GM19372 (cell line): ENCODE results near the gene UBAC1.
"Not testable (repeated sequence)": the region's sequence is repeated elsewhere in the genome, so short reads cannot be mapped to it uniquely, and the experiment has no call there.

Source experiments
- ATAC-seq: cut with Tn5 transposase; IDR thresholded peaks from one replicate; pipeline ENCODE4 v1.9.1; 2021; ENCODE audit warnings: mild to moderate bottlenecking, low read depth, moderate library complexity; ENCODE audit not compliant: unreplicated experiment

UBAC1 gene

GRCh38 chr9:135961811-135962695 is 880 bp upstream of the UBAC1 start:
- ATAC-seq: no peak

GRCh38 chr9:135960411-135961276 is 529 bp downstream of the UBAC1 start:
- peak; percentile 16 for ATAC-seq

DNA sequence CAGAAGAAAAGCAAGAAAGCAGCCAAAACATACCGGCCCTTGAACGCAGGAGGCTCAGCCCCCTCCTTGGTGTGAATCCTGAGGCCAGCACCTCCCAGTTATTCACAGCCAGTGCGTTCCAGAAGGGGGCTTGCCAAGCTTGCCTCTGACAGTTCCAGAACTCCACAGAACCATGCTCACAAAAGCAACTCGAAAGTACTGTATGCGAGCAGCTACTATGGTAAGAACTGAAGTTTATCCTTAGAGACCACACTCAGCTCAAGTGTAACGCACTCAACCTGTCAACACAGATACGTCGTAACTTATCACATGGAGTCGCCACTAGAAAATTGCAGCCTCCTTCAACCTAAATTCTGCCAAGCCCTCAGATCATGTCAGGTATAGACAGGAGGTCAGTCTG is 1.4 kb downstream of the UBAC1 start:
- no peak for ATAC-seq

DNA sequence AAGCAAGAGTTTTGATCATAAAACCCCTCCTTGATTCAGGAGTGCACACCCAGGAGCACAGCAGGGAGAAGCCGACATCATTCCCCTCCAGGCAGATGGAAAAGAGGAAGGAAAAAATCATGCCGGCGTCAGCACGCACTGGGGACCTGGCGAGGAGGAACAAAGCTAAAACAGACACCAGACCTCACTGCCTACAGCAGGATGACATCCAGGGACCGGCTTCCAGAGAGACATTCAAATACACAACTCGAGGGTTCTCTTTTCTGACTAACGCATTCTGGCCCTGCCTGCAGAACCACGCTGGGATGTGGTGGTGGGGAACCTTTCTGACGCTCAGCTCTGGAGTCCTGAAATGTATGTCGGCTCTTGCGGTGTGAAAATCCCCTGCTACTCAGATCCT is 2.7 kb downstream of the UBAC1 start:
- ATAC-seq: no peak

DNA sequence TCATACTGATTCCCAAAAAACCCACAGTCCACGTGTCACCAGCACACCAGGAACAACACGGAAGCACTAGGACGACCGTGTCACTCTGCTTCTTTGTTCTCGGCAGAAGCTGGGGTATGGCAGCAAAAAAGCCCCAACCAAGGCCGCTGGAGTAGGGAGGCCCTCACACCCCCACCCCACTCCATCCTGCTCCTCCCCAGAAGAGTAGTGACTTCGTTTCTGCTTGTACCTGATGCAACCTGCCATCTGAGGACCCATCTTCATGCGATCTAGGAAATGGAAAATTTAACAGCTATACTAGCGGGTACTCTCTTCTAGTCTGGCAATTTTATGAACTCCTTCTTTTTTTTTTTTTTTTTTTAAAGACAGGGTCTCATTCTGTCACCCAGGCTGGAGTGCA is 3.7 kb downstream of the UBAC1 start:
- no peak for ATAC-seq

- ATAC-seq: no peak
Measured at GRCh38 chr9:135956802-135957174, 4.4 kb downstream of the UBAC1 start.

GRCh38 chr9:135955934-135956801 is 5.0 kb downstream of the UBAC1 start:
- ATAC-seq: no peak

- no peak for ATAC-seq
Measured at GRCh38 chr9:135952664-135953206, 8.4 kb downstream of the UBAC1 start.

DNA sequence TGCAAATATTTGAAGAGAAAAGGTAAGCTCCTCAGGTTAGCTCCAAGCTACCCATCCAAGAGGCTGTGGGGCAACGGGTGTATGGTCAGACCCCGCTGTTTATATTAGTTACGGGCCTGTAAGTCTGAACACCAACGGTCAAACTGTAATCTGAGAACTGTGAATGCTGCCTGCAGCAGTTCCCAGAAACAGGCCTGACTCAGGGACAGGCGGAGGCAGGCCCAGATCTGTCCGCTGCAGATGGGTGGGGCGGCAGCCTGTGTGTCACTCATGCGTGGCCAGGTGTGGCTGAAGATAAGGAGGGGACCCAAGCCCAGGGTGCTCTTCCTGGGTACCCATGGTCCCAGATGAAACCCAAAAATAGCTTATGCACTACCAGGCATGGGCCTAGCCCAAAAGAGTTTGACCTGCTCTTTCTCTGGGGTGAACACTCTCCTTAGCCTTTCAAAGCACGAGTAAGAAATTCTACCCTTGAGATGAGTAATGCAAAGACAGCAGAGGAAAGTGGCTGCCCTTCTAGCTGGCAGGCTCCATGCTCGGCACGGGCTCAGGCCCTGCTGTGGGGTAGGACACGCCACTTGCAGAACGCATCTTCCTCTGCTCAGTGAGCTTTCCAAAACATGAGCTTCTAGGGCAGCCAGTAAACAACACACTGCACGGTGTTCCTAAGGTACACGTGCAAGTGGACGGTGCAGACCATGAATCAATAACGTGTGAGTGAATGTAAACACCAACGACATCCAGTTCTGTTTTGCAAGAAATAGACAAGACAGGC is 9.1 kb downstream of the UBAC1 start:
- no peak for ATAC-seq

DNA sequence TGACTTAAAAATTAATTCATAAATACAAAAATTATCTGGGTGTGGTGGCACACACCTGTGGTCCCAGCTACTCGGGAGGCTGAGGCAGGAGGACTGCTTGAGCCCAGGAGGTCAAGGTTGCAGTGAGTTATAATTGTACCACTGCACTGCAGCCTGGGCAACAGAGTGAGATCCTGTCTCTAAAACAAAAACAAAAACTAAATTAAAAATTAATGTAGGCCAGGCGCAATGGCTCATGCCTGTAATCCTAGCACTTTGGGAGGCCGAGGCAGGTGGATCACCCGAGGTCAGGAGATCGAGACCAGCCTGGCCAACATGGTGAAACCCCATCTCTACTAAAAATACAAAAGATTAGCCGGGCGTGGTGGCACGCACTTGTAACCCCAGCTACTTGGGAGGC is 9.9 kb downstream of the UBAC1 start:
- not testable (repeated sequence) for ATAC-seq

- ATAC-seq: not testable (repeated sequence)
Measured at GRCh38 chr9:135950841-135951240, 10.3 kb downstream of the UBAC1 start.

- ATAC-seq: no peak
Measured at GRCh38 chr9:135950135-135950682, 11.0 kb downstream of the UBAC1 start.

DNA sequence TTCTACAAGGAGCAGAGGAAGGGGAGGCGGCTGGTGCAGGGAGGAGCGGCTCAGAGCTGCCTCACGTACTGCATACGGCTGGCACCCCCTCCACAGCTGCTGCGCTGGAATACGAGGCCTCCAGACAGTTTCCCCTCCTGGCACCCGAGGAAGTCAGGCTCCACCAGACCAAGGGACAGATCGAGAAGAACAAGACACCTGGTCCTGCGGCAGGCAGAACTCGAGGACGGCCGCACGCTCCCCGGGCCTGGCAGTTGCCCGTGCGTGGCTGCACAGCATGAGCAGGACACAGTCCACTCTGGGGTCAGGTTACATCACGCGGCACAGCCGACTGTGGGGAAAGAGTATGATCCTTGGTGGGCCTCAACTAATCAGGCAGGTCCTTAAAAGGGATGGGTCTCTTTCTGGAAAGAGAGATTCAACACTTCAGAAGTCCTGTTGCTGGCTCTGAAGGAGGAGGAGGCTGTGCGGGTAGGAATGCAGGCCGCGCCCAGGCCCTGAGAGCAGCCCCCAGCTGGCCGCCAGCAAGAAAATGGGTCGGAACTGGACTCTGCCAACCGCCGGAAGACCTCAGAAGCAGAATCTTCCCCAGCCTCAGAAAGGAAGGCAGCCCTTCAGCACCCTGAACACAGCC is 11.6 kb downstream of the UBAC1 start:
- no peak for ATAC-seq

GRCh38 chr9:135948968-135949367 is 12.2 kb downstream of the UBAC1 start:
- no peak for ATAC-seq

- no peak for ATAC-seq
Measured at GRCh38 chr9:135948446-135948845, 12.7 kb downstream of the UBAC1 start.

- no peak for ATAC-seq
Measured at GRCh38 chr9:135947582-135947981, 13.6 kb downstream of the UBAC1 start.

DNA sequence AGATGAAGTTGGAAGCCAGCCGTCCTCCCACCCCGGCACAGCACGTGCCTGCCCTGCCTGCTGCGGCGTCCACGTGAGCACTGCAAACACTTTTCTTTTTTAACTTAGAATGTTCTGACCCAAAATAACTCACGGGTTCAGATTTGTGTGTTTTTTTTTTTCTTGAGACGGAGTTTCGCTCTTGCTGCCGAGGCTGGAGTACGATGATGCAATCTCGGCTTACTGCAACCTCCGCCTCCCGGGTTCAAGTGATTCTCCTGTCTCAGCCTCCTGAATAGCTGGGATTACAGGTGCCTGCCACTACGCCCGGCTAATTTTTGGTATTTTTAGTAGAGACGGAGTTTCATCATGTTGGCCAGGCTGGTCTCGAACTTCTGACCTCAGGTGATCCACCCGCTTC is 14.1 kb downstream of the UBAC1 start:
- ATAC-seq: not testable (repeated sequence)

- ATAC-seq: no peak
Measured at GRCh38 chr9:135946392-135946994, 14.7 kb downstream of the UBAC1 start.
